GM18867 (cell line): ENCODE results near the gene PTPN13.

ENCODE experiments used
- ATAC-seq: cut with Tn5 transposase; IDR thresholded peaks from one replicate; pipeline ENCODE4 v1.9.1; 2021; ENCODE audit warnings: mild to moderate bottlenecking, moderate library complexity; ENCODE audit not compliant: unreplicated experiment

Gene PTPN13

GRCh38 chr4:86848732-86849619 lies 254.9 kb downstream of the PTPN13 start, which contains the start of gene SLC10A6:
Gene SLC10A6, minus strand, starts transcription at chr4:86849384. Its CDS starts 269 bp downstream, at chr4:86849115.
- no peak for ATAC-seq

DNA sequence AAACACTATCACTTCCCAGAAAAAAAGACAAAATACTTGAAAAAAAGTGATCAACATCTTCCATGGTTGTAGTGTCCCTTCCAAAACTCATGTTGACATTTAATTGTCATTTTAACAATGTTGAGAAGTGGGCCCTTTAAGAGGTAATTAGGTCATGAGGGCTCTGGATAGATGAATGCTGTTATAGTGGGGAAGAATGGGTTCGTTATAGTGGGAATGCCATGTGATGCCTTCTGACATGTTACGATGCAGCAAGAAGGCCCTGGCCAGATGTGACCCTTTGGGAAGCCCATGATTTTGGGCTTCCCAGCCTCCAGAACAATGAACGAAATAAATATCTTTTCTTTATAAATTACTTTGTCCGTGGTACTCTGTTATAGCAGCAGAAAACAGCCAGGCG lies 259.1 kb downstream of the PTPN13 start:
- no peak for ATAC-seq

DNA sequence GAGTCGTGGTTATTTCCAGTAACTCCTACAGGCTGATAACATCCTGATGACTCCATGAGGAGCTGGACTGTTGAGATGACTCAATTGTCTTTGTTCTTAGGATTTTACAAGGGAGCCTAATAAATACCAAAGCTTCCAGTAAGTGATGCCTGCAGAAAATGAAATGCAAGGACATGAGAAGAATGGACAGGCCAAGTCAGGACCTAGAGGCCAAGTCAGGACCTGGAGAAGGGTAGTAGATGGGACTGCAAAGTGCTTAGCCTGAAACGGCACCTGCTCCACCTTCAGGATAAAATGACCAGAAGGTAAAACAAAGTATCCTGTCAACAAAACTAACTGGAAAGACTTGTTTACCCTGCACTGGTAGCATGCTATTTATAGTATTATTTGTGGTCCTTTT lies 261.5 kb downstream of the PTPN13 start:
- ATAC-seq: no peak

- no peak for ATAC-seq
These were observed 262.8 kb downstream of the PTPN13 start for GRCh38 chr4:86856896-86857295.

- no peak for ATAC-seq
These were observed 263.4 kb downstream of the PTPN13 start for GRCh38 chr4:86857341-86858052.
